ENCODE data around the gene CAMTA2.

CAMTA2 gene

DNA sequence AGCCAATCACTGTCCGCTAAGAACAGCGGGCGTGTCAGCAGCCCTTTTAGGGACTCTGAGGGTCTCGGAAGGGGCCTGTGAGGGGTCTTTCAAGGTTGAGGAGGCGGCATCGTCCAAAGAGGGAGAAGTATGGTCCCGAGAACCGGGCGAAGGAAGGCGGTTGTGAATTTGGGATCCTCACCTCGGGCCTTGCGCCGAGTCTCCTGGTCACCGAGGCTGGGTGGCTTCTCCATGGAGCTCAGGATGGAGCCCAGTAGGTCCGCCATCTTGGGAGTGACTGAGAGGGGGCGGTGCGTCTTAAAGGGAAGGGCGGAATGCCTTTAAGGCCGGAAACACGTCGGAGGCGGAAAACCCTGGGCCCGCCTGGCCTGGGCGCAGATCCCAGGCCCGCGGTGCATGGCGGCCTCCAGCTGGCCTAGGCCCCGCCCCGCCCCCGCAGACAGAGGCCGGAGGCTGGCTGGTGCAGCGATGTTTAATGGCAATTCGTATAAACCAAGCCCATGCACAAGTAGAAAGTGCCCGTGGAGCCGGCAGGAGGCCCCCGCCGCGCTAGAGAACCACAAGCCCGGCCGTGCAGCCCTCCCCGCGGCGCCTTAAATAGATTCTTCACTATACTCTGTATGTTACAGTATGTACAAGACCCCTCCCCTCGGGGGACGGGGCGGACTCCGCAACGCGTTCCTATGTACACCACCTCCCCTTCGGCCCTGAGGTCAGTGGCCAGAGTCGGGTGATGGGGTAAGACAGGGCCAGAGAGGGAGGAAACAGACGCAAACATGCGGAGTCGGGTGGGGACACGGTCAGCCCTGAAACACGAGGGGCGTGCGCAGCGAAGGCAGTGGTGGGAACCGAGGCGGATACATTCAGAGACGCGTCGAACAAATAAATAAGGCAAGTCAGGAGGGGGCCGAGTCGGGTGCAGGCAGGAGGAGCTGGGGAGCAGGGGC is 19.7 kb downstream of the CAMTA2 start, which contains the start of gene SPAG7:
TSS of gene SPAG7 (minus strand) at position 279 of the 947 bp plus-strand sequence. CDS start at position 266, 13 bp downstream.
- DNase-seq = peak; percentile 95

DNA sequence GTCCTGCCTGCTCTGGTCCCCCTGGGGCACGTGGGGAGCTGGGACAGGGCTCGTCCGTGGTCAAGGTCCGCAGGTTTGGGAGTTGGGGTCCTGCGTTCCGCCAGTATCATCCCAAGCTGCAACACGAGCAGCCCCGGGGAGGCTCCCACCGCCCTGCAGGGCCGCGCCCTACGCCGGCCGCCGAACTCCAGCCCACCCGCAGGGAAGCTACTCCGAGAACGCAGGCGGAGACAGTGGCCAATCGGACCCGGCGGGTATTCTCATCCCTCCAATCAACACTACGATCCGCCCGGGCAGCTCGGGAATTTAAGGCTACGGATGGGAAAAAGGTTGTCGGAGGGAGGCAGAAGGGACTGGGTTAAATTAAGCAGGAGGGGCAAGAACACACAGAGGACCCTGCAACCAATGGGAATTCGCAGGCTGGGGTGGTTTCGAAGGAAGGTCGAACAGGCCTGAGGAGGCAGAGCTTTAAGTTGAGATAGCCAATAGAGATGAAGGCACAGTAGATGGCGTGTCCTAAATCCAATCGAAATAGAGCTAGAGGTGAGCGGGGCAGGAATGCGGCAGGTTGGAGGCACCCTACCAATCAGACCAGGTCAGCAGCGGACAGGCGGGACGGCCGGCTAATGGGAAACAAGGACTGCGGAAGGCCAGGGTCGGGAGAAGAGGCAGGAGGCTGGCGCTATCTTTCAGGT is 20.5 kb downstream of the CAMTA2 start:
- DNase-seq = peak; percentile 97

DNA sequence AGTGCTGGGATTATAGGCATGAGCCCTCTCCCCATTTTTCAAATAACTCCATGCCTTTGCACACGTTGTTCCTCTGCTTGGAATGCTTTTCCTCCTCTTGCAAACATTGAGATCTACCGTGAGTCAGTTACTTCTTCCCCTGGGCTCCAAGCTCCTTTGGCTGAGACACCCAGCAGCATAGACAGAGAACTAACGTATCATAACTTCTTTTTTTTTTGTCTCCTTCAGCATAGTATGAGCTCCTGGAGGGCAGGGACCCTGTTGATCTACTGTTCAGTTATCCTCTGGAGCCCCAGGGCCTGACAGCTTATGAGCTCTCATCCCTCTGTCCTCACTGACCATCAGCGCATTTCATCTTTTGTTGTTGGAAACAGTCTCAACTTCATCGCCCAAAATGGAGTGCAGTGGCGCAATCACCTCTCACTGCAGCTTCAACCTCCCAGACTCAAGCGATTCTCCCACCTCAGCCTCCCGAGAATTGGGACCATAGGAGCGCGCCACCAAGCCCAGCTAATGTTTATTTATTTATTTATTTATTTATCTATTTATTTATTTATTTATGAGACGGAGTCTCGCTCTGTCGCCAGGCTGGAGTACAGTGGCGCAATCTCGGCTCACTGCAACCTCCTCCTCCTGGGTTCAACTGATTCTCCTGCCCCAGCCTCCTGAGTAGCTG is 22.0 kb downstream of the CAMTA2 start:
- DNase-seq = no peak

DNA sequence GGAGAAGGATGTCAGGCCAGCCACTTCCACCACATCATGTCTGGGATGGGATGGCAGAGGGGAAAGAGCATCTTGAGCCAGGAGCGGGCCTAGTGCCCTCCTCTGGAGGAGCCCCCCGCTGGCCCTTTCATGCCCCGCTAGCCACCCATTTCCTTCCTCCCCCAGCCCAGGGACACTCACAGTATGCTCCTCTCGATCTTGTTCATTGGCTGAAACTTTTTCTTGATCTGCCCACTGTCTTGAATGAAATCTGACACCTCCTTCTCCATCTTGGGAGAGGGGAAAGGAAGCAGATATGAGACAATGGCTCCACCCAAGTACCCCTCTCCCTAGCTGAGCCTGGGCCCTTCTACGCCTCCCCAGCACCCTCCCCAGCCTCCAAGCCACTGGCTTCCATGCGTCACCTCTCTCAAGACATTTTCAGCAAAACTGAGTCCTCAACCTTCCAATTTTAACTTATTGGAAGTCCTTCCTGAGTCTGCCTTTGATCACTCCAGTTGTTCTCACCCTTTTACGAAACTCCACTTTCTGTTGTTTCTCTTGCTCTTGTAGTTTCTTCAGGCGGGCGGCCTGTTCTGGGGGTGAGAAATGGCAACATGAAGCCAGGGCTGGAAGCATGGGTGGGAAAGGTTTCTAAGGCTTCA is 27.1 kb downstream of the CAMTA2 start:
- no peak for DNase-seq

DNA sequence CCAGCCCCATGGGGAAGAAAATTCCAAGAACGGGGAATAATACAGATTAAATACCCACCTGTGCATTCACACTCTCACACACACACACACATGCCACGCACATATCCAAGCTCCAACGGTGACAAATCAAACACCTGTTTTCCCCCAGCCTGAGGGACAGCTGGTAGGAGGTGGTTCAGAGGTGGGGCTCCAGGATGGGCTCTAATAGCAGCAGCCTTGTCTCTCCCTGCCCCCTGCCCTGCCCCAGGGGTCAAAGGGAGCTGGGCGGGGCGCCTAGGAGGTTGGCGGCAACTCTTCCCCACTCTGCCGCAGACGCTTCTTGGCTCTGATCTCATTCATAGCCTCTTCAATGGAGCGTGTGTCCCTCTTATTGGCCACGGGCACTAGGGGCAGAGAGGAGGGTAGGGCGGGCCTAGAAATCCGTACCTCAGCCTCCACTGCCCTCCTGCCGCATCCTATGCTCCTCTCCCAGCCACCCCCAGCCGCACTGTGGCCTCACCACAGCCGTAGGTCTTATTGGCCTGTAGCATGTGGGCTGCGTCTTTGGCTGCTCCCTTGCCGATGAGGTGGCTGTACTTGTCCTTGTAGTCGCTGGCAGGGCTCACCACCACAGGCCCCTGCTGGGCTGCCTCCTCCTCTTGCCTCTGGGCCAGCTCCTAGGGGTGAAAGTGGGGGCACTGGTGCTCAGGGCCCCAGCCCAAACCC is 28.1 kb downstream of the CAMTA2 start:
- DNase-seq = no peak

DNA sequence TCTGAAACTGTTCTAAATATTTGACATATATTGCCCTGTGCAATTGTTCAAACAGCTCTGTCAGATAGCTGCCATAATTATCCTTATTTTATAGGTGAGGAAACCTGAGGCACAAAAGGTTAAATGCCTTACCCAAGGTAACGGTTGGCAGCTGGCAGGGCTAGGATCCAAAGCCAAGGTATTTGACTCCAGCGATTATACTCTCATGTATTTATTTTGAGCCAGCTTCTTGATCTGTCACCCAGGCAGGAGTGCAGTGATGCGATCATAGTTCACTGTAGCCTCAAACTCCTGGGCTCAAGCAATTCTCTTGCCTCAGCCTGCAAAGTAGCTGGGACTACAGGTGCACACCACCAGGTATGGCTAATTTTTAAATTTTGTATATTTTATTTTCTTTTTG is 29.4 kb downstream of the CAMTA2 start:
- no peak for DNase-seq

DNA sequence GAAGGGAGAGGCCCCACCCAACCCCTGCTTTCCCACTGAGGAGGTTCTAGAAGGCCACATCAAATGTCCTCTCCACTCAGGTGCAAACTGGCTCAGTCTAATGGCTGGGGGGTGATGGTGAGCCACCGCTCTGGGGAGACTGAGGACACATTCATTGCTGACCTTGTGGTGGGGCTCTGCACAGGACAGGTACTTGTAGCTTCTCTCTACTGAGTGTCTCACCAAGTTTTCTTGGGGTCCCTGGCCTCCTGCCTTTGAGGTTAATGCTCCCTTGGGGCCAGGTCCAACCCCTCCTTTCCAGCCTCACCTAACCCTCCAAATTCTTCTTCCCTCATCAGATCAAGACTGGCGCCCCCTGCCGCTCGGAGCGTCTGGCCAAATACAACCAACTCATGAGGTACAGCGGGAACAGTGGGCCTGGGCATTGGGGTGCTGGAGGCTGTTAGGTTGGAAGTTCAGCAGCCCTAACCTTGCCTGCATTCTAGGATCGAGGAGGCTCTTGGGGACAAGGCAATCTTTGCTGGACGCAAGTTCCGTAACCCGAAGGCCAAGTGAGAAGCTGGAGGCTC is 30.9 kb downstream of the CAMTA2 start:
- no peak for DNase-seq

DNA sequence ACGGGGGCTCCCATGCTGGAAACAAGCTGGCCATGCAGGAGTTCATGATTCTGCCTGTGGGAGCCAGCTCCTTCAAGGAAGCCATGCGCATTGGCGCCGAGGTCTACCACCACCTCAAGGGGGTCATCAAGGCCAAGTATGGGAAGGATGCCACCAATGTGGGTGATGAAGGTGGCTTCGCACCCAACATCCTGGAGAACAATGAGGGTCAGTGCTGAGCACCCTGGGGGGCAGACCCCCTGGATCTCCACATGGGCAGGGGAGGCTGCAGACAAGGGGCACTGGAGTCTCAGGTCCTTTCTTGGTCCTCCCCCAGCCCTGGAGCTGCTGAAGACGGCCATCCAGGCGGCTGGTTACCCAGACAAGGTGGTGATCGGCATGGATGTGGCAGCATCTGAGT is 32.4 kb downstream of the CAMTA2 start:
- DNase-seq = no peak

DNA sequence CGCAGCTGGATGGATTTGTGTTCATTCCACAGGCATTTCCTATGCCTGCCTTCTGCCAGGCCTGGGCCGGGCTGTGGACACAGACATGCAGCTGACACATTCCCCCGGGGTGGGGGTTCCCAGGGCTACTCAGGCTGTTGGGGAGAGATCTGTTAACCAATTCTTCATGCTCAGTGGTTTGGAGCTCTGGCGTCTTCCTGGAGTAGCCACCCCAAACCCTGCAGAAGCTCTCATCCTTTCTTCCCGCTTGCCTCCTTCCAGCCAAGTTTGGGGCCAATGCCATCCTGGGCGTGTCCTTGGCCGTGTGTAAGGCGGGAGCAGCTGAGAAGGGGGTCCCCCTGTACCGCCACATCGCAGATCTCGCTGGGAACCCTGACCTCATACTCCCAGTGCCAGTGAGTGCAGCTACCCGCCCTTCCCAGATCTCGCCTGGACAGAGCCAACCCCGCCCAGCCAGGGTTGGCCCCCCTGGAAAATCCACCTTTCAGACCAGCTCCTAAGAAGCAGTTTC is 34.0 kb downstream of the CAMTA2 start:
- no peak for DNase-seq

DNA sequence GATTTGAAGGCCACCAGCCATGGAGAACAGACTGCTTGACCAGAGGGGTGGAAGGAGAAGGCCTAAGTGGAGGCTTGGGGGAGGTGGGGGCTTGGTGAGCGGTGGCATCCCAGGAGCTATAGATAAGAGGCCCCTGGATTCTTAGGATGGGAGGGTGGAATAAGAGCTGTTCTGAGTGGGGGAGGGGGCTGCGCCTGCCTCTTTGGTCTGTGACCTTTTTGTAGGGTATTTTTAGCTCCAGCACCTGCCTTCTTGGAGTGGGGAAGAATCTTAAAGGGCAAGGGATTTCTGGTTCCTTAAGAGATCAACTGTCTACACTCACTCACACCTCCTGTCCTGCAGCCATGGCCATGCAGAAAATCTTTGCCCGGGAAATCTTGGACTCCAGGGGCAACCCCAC is 36.0 kb downstream of the CAMTA2 start:
- no peak for DNase-seq

DNA sequence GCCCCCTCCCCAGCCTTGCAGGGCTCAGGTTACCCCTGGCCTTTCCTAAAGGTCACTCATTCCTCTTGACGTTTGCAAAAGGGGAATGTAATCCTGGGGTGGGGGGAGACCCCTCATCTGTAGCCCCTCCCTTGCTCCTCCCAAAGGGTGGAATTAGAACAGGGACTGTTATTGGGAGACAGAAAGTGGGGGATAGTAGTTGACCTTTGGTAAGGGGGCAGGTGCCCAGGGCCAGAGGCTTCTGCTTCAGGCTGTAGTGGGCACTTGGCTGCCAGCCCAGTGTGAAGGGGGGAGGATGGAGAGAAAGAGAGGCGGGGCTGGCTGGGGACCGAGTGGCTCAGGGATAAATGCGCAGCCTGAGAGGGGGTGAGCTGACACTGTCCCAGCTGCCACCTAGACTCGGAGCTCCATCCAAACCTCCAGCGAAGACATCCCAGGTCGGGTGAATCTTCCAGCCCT is 36.7 kb downstream of the CAMTA2 start, which contains the start of gene ENO3:
TSS of gene ENO3 (plus strand) at position 374 of the 459 bp plus-strand sequence. CDS start 711 bp downstream, outside the sequence.
- DNase-seq = no peak

DNA sequence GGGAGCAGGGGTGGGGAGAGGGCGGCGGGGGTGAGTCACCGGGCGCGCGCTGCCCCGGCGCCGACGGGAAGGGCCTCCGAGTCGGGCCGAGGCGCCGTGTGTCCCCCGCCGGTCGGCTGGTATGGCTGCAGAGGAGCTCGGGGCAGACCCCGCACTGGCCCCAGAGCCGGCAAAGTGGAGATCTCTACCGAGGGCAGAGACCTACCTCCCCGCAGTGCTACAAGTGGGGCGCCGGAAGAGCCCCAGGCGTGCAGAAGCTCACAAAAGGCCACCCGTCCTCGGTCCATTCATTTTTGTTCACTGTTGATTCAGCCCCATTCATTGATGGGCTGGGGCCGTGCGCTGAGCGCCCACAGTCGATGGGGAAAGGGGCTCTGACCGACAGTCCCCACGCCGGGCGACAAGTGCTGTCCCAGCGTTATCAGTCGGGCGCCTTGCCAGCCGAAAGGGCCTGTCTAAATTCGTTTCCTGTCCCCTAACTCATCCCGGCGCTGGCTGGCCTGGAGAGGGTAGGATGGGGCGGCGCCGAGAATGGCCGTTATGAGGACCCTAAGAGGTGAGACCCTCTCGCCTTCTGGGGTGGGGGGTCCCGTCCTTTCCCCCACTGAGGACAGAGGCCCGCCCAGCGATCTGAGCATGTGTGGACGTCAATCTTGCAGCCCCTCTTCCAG is 37.3 kb downstream of the CAMTA2 start:
- DNase-seq = no peak

DNA sequence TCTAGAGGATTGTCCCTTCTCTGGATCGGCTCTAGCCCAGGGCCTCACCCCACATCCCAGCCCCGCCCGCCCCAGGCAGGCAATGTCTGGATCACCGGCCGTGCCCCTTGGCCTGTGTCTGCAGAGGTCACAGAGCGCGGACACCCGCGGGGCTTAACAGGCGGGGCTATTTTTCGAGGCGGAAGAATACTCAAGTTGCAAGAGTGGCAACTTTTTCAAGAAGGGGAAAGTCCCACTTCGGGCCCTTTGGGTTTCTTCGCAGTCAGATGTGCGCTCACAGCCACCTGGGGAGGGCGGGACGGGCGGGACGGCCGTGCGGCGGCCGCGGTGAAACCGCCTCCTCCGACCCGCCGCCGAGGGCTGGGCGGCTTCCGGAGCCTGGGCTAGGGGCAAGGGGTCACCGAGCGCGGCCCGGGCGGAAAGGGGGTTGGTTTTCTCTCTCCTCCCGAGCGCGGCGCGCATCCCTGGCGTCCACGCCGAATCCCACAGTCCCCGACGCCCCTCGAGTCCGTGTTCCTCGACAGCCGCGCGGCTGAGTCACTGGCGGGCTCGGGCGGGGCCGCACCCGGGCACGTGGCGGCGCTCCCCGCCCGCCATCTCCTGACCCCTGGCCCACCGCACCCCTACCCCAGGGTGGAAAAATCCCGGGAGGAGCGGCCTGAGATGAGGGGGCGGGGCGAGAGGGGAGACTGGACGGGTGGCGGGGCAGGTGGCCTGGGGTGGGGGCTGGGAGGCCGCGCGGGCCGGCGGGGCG is 38.0 kb downstream of the CAMTA2 start:
- peak; percentile 82 for DNase-seq

DNA sequence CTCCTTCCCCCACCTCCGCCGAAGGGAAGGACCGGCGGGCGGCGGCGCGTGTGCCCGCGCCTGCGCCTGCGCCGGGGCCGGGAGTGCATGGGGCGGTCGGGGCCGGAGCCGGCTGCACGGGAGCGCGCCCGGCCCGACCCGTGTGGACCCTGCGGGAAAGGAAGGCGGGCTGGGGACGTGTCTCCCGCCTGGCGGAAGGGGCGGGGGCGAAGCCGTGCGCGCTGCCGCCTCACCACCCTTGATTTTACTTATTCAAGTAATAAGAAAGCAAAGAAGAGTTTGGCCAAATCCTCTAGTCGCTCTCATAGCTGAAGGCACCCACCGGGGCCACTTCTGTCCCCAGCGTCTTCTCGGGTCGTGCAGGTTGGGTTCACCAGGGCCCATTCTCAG is 38.5 kb downstream of the CAMTA2 start:
- peak; percentile 77 for DNase-seq

DNA sequence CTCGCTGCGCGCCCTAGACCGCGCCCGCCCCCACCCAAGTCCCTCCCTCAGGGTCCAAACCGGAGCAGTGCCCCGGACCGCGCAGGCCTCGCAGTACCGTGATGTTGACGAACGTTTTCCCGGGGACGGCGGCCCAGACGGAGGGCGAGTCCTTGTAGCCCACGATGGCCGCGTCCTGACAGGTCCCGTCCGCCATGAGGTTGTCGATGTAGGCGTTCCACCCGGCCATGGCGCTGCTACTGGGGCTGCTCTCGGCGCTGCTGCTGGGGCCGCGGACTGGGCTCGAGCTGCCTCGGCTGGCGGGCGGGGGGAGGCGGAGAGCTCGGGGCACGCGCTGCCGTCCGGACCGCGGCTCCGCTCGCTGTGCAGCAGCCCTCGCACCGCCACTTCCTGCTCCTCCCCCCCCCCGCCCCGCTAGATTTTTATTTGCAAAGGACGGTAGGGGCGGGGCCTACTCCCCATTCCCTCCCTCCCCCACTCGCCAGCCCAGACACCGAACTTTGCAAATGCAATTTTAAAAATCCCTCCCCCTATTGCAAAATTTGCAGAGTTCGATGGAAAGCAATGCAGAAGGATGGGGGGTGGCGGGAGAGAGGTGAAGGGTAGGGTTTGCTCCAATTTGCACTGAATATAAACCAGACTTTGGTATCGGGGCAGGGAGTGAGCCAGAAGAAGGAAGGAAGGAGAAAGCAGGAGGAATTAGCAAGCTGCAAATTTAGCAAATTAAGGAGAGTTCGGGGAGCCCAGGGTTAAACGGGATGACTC is 39.1 kb downstream of the CAMTA2 start, which contains the start of gene PFN1:
TSS of gene PFN1 (minus strand) at position 365 of the 765 bp plus-strand sequence. CDS start at position 229, 136 bp downstream.
- DNase-seq = peak; percentile 91

DNA sequence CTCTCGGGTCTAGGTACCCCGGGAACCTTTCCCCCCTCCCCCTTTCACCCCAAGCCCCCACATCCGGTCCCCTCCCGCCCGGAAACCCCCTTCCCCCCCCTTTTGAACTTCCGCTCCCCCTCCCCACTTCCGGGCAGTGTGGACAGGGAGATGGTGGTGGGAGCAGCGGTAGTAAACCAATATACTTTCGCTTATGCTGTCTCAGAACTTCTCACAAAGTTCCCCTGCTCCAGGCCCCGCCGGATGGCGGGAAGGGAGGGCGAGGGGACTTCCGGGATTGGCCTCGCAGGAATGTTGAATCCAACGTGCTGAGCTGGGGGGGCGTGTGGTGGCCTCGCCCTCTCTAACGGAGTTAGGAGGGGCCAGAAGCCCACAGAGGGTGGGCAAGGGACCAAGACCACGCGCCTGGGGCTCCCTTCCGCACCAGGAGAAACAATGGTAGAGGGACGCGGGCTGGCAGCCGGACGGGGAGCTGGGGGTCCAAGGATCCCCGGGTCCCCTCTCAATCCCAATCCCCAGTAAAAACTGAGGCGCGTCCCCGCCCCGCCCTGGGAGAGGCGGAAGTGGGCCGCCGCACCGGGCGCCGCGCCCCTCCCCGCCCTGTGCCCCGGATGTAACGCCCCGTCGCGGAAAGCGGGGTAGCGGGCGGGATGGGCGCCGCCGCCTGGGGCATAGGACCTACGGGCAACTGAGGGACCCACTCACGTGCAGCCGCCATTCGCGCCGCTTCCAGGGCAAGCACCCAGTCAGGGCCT is 39.9 kb downstream of the CAMTA2 start:
- peak; percentile 63 for DNase-seq

DNA sequence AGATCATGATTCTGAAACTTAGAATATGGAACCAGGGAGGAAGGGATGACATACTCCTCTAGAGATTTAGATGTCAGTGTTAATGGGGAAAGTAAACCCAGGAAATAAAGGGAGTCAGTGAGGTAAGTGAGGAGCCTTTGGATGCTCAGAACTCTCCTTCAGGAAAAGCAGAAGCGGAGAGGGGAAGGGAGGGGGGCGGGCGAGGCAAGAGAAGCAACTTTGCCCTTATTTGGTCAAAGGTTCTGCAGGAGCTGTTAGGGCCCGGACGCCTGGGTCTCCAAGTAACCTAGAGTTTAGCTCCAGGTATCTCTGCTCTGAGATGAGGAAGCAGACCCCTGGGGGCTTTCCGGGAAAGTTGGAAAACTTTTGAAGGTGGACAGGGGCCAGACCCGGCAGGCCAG is 40.5 kb downstream of the CAMTA2 start:
- DNase-seq = no peak

DNA sequence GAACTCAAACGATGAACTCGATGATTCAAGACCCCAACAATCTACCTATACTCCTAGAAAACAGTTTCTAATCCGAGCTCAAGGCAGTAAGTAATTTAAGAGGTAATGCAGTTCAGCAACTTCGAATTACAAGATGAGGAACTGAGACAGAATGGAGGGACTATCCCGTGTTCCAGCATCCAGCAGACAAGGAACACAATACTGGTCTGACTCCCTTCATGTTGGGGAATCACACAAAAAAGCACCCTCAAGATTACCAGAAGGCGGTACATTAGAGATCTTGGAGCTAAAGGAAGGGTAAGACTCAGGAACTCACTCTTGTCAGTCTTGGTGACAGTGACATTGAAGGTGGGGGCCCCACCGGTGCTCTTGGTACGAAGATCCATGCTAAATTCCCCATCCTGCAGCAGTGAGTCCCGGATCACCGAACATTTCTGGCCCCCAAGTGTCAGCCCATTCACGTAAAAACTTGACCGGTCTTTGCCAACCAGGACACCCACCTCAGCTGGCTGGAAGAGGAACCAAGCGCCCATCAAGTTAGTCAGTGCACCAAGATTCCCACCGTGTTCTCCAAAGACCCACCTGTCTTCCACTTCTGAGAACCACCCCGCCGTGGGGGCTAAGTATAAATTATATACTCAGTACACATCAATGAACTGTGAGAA is 41.0 kb downstream of the CAMTA2 start:
- DNase-seq = no peak
